ENCODE data around the gene GRAP2. TPM values are rescaled to one million over a fixed set of nuclear protein-coding genes. Genes with fewer than 3 reads are reported as not detected.

Gene GRAP2
- total and polyA plus RNA-seq, 8 donors: 0.45 to 29.1 (median 3.0) TPM; not detected in 2

DNA sequence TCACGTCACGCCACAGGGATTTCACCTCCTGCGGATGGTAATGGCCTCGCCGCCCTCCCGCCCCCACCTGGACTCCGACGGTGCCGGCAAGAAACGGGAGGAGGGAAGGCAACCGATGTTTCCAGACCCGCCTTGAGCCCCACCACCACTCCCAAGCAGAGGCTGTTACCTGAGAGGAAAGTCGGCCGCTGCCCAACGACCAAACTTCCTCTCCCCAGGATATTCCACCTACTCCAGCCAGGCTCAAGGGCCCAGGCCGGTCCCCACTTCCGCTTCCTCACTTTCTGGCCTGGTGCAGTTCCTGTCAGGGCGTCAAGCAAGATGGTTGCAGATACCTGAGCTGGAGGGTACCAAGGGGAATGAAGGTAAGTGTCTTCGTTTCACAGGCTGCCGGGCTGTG, 7.4 kb upstream of the GRAP2 start, which contains the start of gene ENTHD1:
TSS of gene ENTHD1 (minus strand) at position 235 of the 400 bp plus-strand sequence. CDS start 6,012 bp downstream, outside the sequence.
- Histone ChIP-seq H3K27ac (no peak within 1 kb of the TSS), H3K4me1 (no peaks in the 10 kb centered on the region), H3K27me3 (peaks cover 0 to 15% (median 0%) of the 10 kb centered on the region in 3 donors), H3K36me3 (no peaks in the 10 kb centered on the region), H3K4me3 (no peak within 1 kb of the TSS), H3K9me3 (no peaks in the 10 kb centered on the region)
- intact Hi-C loops (cut with DNase I; ENCODE audit: low total_unique reads): no loop called here
- TF ChIP-seq POLR2AphosphoS5 (IDR thresholded peaks at IDR 0.05): no peak
- TF ChIP-seq, protein P1, sequence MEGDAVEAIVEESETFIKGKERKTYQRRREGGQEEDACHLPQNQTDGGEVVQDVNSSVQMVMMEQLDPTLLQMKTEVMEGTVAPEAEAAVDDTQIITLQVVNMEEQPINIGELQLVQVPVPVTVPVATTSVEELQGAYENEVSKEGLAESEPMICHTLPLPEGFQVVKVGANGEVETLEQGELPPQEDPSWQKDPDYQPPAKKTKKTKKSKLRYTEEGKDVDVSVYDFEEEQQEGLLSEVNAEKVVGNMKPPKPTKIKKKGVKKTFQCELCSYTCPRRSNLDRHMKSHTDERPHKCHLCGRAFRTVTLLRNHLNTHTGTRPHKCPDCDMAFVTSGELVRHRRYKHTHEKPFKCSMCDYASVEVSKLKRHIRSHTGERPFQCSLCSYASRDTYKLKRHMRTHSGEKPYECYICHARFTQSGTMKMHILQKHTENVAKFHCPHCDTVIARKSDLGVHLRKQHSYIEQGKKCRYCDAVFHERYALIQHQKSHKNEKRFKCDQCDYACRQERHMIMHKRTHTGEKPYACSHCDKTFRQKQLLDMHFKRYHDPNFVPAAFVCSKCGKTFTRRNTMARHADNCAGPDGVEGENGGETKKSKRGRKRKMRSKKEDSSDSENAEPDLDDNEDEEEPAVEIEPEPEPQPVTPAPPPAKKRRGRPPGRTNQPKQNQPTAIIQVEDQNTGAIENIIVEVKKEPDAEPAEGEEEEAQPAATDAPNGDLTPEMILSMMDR (IDR thresholded peaks at IDR 0.05): no peak
- TF ChIP-seq EP300 (IDR thresholded peaks at IDR 0.05): no peak
- no peak for TF ChIP-seq POLR2A (IDR thresholded peaks at IDR 0.05)
- WGBS, 5 donors: 77 to 85% (median 79%) methylated on average over 17 to 20 of the region's 20 CpGs
- no peak for DNase-seq

DNA sequence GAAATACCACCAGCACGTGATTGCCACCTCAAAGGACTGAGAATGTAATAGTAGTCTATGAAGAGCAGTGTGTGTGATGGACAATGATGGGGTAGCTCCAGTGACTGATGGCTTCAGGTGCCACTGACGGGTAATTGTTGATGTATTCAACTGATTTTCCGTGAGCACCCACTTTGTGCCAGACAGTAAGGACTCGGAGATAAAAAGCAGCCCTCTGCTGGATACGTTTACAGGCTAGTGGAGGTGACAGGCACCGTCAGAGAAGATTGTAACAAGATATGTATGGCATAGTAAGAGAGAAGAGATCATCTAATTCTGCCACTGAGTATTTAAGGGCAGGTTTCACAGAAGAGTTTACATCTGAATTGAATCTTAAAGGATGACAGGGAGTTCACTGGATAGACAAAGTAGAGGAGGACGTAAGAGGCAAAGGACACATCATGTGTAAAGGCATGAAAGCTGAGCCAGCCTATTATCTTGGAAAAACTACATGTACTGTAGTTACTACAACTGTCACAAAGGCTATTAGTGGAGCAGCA, 6.3 kb upstream of the GRAP2 start:
- intact Hi-C loops (cut with DNase I; ENCODE audit: low total_unique reads): no loop called here
- TF ChIP-seq, protein P1 (IDR thresholded peaks at IDR 0.05): no peak
- TF ChIP-seq POLR2A (IDR thresholded peaks at IDR 0.05): no peak
- no peak for TF ChIP-seq EP300 (IDR thresholded peaks at IDR 0.05)
- no peak for TF ChIP-seq POLR2AphosphoS5 (IDR thresholded peaks at IDR 0.05)
- H3K4me1 ChIP-seq: no peaks in the 10 kb centered on the region
- no peak overlapping the region for H3K4me3 ChIP-seq
- H3K27ac ChIP-seq: no peak overlapping the region
- peaks cover 0 to 13% (median 0%) of the 10 kb centered on the region in 3 donors for H3K27me3 ChIP-seq
- WGBS, 5 donors: 57 to 76% (median 61%) methylated on average over 7 of the region's 7 CpGs
- H3K9me3 ChIP-seq: no peaks in the 10 kb centered on the region
- H3K36me3 ChIP-seq: no peaks in the 10 kb centered on the region
- DNase-seq: no peak

DNA sequence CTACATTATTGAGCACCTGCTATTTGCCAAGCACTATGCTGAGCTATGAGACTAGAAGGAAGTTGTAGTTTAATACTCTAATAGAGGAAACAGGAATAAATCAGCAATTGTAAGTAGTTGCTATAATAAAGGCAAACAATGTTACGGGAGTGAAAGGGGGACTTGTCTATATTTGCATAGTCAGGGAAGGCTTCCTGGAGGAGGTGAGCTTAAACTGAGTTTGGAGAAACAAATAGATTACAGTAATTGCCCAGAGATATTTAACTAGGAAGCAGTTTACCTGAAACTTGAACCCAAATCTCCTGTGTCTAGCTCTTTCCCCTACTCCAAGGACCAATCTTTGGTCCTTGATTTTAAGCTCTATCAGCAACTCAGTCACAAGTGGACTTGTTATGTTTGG, 5.2 kb upstream of the GRAP2 start:
- 49 to 77% (median 59%) methylated on average over 1 of the region's 1 CpG for WGBS, 5 donors

DNA sequence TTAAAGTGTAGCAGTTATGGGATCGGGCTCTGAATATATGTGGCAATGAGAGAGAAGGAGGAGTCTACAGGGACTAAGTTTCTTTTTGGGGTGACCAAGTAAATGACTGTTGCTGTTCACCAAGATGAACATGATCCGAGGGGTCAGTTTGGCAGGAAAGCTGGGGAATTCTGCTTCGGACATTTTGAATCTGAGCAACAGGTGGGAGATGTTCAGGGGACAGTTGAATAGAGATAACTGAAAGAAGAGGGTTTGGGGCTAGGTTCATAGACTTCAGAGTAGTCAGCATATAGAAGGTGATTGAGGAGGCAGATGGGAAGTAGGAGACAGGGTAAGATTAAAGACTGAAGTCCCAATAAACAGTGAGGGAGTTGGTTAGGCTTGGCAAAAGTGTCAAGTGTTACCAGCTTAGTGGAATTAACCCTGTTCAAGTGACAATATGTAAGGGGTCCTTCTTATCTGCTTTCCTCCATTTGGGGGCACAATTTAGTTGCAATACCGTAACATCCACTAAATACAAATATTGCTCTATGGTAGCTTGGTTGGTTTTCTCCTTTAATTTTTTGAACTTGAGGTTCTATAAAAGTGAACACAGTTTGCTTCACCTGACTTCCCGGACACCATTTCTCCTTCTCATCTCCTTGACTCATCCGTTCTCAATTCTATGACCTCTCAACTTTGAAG, 4.4 kb upstream of the GRAP2 start:
- intact Hi-C loops (cut with DNase I; ENCODE audit: low total_unique reads): no loop called here
- H3K4me3 ChIP-seq: no peak overlapping the region
- TF ChIP-seq POLR2AphosphoS5 (IDR thresholded peaks at IDR 0.05): no peak
- no peak for TF ChIP-seq POLR2A (IDR thresholded peaks at IDR 0.05)
- TF ChIP-seq, protein P1 (IDR thresholded peaks at IDR 0.05): no peak
- no peak for TF ChIP-seq EP300 (IDR thresholded peaks at IDR 0.05)
- no peaks in the 10 kb centered on the region for H3K36me3 ChIP-seq
- no peak for DNase-seq
- H3K27me3 ChIP-seq: peaks cover 0 to 11% (median 0%) of the 10 kb centered on the region in 3 donors
- no peak overlapping the region for H3K27ac ChIP-seq
- no peaks in the 10 kb centered on the region for H3K9me3 ChIP-seq
- H3K4me1 ChIP-seq: peaks cover 0 to 10% (median 0%) of the 10 kb centered on the region in 4 donors
- 79 to 90% (median 88%) methylated on average over 6 of the region's 6 CpGs for WGBS, 5 donors

More for the DNA sequence above, 5.2 kb upstream of the GRAP2 start:
- Histone ChIP-seq H3K27ac (no peak overlapping the region), H3K36me3 (no peaks in the 10 kb centered on the region), H3K4me1 (peaks cover 0 to 6% (median 0%) of the 10 kb centered on the region in 4 donors), H3K4me3 (no peak overlapping the region), H3K9me3 (no peaks in the 10 kb centered on the region), H3K27me3 (peaks cover 0 to 13% (median 0%) of the 10 kb centered on the region in 3 donors)
- intact Hi-C loops (cut with DNase I; ENCODE audit: low total_unique reads): no loop called here
- TF ChIP-seq POLR2A (IDR thresholded peaks at IDR 0.05) (no peak), POLR2AphosphoS5 (IDR thresholded peaks at IDR 0.05) (no peak), EP300 (IDR thresholded peaks at IDR 0.05) (no peak)
- TF ChIP-seq, protein P1 (IDR thresholded peaks at IDR 0.05): no peak
- DNase-seq: no peak

All from stomach (tissue), 9 donors.